ENCODE measurements around the gene RIPOR1. TPM values are rescaled to one million over a fixed set of nuclear protein-coding genes. Genes with fewer than 3 reads are reported as not detected.

RIPOR1 gene
- total RNA-seq, 2 donors from 2014 or later = 14.4 to 19.0 TPM

DNA sequence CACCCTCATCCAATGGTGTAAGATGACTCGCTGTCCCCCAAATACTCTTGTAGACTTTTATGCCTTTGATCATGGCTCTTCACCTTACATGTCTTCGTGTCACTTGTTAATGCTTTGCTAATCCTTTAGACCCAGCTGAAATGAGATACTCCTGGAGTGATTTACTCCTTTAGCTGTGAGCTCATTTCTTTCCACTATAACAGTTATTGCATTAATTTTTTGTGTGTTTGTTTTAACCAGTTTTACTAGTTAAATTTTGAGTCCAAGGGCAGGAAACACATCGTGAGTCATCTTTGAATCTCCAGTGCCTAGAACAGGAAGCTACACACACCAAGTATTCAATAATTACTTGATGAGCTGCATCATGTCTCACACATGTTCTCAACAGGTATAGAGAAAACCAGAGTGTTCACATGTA is 27.2 kb downstream of the RIPOR1 start:
- peak overlapping the region in 1 of 2 donors; percentile 1 for H3K9ac ChIP-seq (ENCODE audit: low read depth in 2 of 2, low read length in 2 of 2)
- no peaks in the 10 kb centered on the region for H3K4me1 ChIP-seq
- no peaks in the 10 kb centered on the region for H3K27me3 ChIP-seq
- H3K4me3 ChIP-seq = no peak overlapping the region
- no peak for TF ChIP-seq CTCF (IDR thresholded peaks at IDR 0.05)
- no peaks in the 10 kb centered on the region for H3K36me3 ChIP-seq
- DNase-seq = no peak
- H3K9me3 ChIP-seq = no peaks in the 10 kb centered on the region
- intact Hi-C loops (cut with DNase I) = no loop called here
- H3K27ac ChIP-seq = peak overlapping the region; percentile 27

- no peaks in the 10 kb centered on the region for H3K4me1 ChIP-seq
- DNase-seq = no peak
- no peaks in the 10 kb centered on the region for H3K9me3 ChIP-seq
- H3K4me3 ChIP-seq = no peak overlapping the region
- no peaks in the 10 kb centered on the region for H3K36me3 ChIP-seq
- no peaks in the 10 kb centered on the region for H3K27me3 ChIP-seq
- no peak overlapping the region for H3K27ac ChIP-seq
- H3K9ac ChIP-seq (ENCODE audit: low read depth in 2 of 2, low read length in 2 of 2) = no peak overlapping the region
- intact Hi-C loops (cut with DNase I) = no loop called here
- no peak for TF ChIP-seq CTCF (IDR thresholded peaks at IDR 0.05)
These were observed 30.2 kb downstream of the RIPOR1 start for GRCh38 chr16:67558859-67559258.

DNA sequence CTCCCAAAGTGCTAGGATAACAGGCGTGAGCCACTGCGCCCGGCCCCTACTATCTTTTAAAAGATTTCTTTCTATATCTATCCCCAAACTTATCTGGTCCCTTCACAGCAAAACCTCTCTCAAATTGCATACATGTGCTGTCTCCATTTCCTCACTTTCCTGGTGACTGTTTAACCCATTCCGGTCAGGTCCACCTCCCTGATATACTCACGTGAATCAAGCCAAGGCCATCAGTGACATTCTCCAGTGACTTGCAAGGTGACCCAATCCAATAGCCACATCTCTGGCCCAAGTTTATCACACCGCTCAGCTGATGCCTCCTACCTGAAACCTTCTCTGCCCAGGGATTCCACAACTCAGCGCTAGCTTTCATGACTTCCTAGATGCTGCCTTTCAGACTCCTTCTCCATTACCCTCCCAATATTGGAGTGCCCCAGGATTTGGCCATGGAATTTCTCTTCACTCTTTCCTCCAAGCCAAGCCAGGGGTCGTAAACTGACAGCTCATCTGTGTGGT is 32.3 kb downstream of the RIPOR1 start:
- Histone ChIP-seq H3K4me1 (peaks cover 6% of the 10 kb centered on the region), H3K36me3 (no peaks in the 10 kb centered on the region), H3K27ac (peak overlapping the region; percentile 99), H3K9me3 (no peaks in the 10 kb centered on the region), H3K9ac (ENCODE audit: low read depth in 2 of 2, low read length in 2 of 2) (peak overlapping the region in 1 of 2 donors; percentile 73), H3K27me3 (no peaks in the 10 kb centered on the region), H3K4me3 (no peak overlapping the region)
- intact Hi-C loops (cut with DNase I) = no loop called here
- peak; percentile 24 for DNase-seq
- no peak for TF ChIP-seq CTCF (IDR thresholded peaks at IDR 0.05)

- no peaks in the 10 kb centered on the region for H3K9me3 ChIP-seq
- peak overlapping the region; percentile 99 for H3K27ac ChIP-seq
- DNase-seq = no peak
- peak overlapping the region; percentile 73 to 74 for H3K9ac ChIP-seq (ENCODE audit: low read depth in 2 of 2, low read length in 2 of 2)
- intact Hi-C loops (cut with DNase I) = no loop called here
- peaks cover 6% of the 10 kb centered on the region for H3K4me1 ChIP-seq
- no peak for TF ChIP-seq CTCF (IDR thresholded peaks at IDR 0.05)
- H3K36me3 ChIP-seq = no peaks in the 10 kb centered on the region
- no peaks in the 10 kb centered on the region for H3K27me3 ChIP-seq
- H3K4me3 ChIP-seq = peak overlapping the region; percentile 90
These were observed 32.8 kb downstream of the RIPOR1 start for GRCh38 chr16:67561501-67561823.

- Histone ChIP-seq H3K4me3 (peak overlapping the region; percentile 90), H3K27me3 (no peaks in the 10 kb centered on the region), H3K9me3 (no peaks in the 10 kb centered on the region), H3K36me3 (no peaks in the 10 kb centered on the region), H3K4me1 (peaks cover 6% of the 10 kb centered on the region), H3K9ac (ENCODE audit: low read depth in 2 of 2, low read length in 2 of 2) (peak overlapping the region; percentile 73 to 76), H3K27ac (peak overlapping the region; percentile 99)
- no peak for TF ChIP-seq CTCF (IDR thresholded peaks at IDR 0.05)
- peak; percentile 97 for DNase-seq
- intact Hi-C loops (cut with DNase I) = no loop called here
These were observed 33.3 kb downstream of the RIPOR1 start for GRCh38 chr16:67561824-67562525.
